Activated T-helper 1 cell treated with anti-CD3 and anti-CD28 coated beads, Interleukin-12 subunit alpha, Interleukin-12 subunit beta, Interleukin-2, Interleukin-4 antibody, amounts not matched to agents 30 ng/mL and 10 ng/mL and 1 ng/mL, durations not matched to agents 14 hours and 24 hours and 36 hours (primary cell): ENCODE data around the gene MAN1B1. TPM values are rescaled to one million over a fixed set of nuclear protein-coding genes. Genes with fewer than 3 reads are reported as not detected.
"Not testable (repeated sequence)": the region's sequence is repeated elsewhere in the genome, so short reads cannot be mapped to it uniquely, and the experiment has no call there.

Experiments used
- DNase-seq: peaks from one replicate; pipeline ENCODE4 v3.0.0; 2021; ENCODE audit warnings: low spot score
- H3K27ac Mint-ChIP-seq: one replicate; pipeline ENCODE4 v1.8.0; 2021; ENCODE audit warnings: mild to moderate bottlenecking, mixed read lengths
- H3K27me3 Mint-ChIP-seq: one replicate; pipeline ENCODE4 v1.8.0; 2022; ENCODE audit warnings: mild to moderate bottlenecking, moderate library complexity, mixed read lengths; ENCODE audit not compliant: insufficient read depth
- H3K36me3 Mint-ChIP-seq: one replicate; pipeline ENCODE4 v1.8.0; 2021; ENCODE audit warnings: low read depth, mixed read lengths
- H3K4me1 Mint-ChIP-seq: one replicate; pipeline ENCODE4 v1.8.0; 2021; ENCODE audit warnings: low read depth, mixed read lengths
- H3K4me3 Mint-ChIP-seq: one replicate; pipeline ENCODE4 v1.8.0; 2021; ENCODE audit warnings: mild to moderate bottlenecking, moderate library complexity, mixed read lengths
- H3K9me3 Mint-ChIP-seq: one replicate; pipeline ENCODE4 v1.8.0; 2021; ENCODE audit warnings: mixed read lengths
- intact Hi-C: fragments of 100-400 bp; cut with micrococcal nuclease; formaldehyde crosslinking; loops from one replicate; pipeline ENCODE4 v1.15.1; 2024
- total RNA-seq: library from RNA; stranded (reverse); gene quantifications from 2 replicates; pipeline ENCODE4 v1.2.3, GENCODE V29; 2022

MAN1B1 gene
- total RNA-seq, 1 donor from 2014 or later = 53.6 TPM

DNA sequence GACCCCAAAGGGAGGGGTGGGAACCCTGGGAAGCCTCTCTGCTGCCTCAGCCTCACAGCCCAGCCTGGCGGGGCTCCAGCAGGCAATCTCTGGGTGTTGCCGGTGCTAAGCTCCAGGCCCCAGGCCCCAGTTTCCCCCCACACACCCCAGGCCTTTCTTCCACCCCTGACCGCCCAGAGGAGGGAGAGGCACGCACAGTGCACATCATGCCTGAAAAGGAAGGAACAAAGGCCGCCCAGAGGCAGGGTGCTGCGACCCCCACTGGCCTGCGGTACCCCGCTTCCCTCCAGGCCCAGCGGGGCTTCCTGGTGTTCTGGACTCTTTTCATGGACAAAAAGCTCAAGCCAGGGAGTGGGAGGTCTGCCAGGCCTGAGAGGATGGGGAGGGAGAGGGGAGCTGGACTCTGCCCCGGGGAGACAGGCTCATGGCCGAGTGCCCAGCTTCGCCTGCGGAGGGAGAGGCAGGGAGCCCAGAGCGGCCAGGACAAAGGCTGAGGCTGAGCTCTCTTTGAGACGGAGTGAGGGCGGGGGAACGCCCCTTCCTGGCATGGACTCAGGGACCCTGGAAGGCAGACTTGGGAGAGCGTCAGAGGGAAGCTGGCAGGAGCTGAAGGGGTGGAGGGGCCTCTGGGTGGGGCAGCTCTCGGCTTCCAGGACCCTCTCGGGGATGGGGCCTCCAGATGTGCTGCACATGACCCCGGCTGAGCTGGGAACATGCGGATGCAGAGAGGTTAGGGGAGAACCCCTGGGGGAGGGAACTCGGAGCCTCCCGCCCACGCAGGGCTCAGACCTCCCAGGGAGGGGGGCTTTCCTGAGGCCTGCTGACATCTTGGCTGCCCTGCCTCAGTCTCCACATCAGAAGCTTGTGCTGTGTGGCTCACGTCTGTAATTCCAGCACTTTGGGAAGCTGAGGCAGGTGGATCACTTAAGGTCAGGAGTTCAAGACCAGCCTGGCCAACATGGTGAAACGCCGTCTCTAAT, 31.1 kb upstream of the MAN1B1 start:
- no peak overlapping the region for H3K27ac Mint-ChIP-seq
- intact Hi-C loops = no loop called here
- no peaks in the 10 kb centered on the region for H3K9me3 Mint-ChIP-seq
- H3K4me3 Mint-ChIP-seq = no peak overlapping the region
- H3K27me3 Mint-ChIP-seq = peaks cover 21% of the 10 kb centered on the region
- no peaks in the 10 kb centered on the region for H3K4me1 Mint-ChIP-seq
- H3K36me3 Mint-ChIP-seq = no peaks in the 10 kb centered on the region
- DNase-seq = no peak

DNA sequence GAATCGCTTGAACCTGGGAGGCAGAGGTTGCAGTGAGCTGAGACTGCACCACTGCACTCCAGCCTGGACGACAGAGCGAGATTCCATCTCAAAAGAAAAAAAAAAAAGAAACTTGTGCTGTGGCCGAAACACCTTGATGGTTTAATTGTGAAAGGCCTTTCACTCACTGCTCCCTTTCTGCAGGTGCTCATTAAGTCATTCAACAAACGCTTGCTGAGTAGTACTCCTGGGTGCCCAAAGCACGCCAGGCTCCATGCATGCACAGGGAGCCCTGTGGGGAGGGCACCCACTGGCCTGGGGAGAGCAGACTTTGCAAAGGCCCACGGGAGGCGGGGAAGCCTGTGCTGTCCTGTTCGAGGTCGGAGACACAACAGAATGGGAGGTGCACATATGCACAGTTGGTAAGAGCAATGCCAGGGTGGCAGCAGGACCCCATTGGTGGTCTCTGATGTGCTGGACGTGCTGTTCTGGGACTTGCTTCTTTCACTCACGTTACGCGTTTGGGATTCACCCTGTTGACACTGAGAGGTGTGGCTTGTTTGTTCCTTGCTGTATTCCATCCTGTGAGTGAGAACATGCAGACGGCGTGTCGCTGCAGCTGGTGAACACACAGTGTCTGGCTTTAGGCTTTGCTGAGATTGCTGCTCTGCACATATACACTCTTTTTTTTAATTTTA, 29.9 kb upstream of the MAN1B1 start:
- H3K9me3 Mint-ChIP-seq = no peaks in the 10 kb centered on the region
- no peak overlapping the region for H3K27ac Mint-ChIP-seq
- H3K27me3 Mint-ChIP-seq = peaks cover 15% of the 10 kb centered on the region
- H3K36me3 Mint-ChIP-seq = no peaks in the 10 kb centered on the region
- H3K4me1 Mint-ChIP-seq = no peaks in the 10 kb centered on the region
- no peak for DNase-seq
- intact Hi-C loops = no loop called here
- no peak overlapping the region for H3K4me3 Mint-ChIP-seq

DNA sequence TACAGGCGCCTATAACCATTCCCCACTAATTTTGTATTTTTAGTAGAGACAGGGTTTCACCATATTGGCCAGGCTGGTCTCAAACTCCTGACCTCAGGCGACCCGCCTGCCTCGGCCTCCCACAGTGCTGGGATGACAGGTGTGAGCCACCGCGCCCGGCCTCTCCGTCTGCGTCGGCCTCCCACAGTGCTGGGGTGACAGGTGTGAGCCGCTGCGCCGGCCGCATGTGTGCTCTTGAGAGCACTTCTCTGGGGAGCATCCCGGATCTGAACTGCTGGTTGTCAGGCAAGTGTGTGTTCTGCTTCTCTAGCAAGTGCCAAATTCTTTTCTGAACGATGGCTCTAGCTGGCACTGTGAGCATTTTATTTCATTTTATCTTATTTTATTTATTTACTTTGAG, 29.2 kb upstream of the MAN1B1 start:
- intact Hi-C loops = no loop called here
- H3K9me3 Mint-ChIP-seq = no peaks in the 10 kb centered on the region
- no peak overlapping the region for H3K4me3 Mint-ChIP-seq
- no peak for DNase-seq
- no peak overlapping the region for H3K27ac Mint-ChIP-seq
- H3K36me3 Mint-ChIP-seq = no peaks in the 10 kb centered on the region
- peaks cover 11% of the 10 kb centered on the region for H3K27me3 Mint-ChIP-seq
- H3K4me1 Mint-ChIP-seq = no peaks in the 10 kb centered on the region

DNA sequence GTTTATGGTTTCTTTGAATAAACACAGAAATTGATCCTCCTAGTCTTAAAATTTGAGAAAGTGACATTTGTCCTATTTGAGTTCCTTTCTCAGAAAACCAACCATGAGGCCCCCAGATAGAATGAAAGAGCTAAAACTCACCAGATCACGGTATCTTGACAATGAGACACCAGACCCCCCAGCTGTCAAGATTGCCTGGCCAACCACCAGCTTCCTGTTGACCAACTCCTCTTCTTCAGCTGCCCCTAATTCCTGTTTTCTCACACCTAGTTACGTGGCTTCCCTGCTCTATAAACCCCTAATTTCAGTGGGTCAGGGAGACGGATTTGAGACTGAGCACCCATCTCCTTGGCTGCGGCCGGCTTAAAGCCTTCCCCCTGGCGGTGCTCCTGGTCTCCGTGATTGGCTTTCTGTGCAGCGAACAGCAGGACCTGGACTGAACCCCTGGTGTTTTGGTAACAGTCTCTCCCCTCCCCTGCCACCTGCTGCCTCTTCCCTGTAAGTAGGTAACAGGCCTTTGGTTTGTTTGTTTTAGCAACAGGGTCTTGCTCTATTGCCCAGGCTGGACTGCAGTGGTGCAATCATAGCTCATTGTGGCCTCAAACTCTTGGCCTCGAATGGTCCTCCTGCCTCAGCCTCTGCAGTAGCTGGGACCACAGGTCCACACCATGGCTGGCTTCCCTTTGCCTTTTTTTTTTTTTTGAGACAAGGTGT, 28.1 kb upstream of the MAN1B1 start:
- H3K27me3 Mint-ChIP-seq = peaks cover 11% of the 10 kb centered on the region
- H3K4me1 Mint-ChIP-seq = no peaks in the 10 kb centered on the region
- H3K36me3 Mint-ChIP-seq = no peaks in the 10 kb centered on the region
- no peak for DNase-seq
- no peaks in the 10 kb centered on the region for H3K9me3 Mint-ChIP-seq
- no peak overlapping the region for H3K27ac Mint-ChIP-seq
- no peak overlapping the region for H3K4me3 Mint-ChIP-seq
- intact Hi-C loops = no loop called here

DNA sequence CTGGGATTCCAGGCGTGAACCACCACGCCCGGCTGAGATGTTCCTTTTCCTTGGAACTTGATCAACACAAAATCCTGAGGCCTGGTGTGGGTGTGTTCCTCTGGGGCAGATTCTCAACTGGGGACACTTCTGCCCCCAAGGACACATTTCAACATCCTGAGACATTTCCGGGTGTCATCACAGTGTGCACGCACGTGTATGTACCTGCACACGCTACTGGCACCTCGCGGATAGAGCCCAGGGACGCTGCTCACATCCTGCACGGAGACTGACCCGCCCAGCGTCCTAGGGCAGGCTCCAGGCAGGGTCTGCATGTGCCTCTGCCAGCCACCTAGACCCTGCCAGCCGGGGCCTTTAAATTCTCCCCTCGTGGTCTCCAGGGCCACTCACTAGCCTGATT, 24.4 kb upstream of the MAN1B1 start:
- H3K27me3 Mint-ChIP-seq = peaks cover 6% of the 10 kb centered on the region
- H3K36me3 Mint-ChIP-seq = no peaks in the 10 kb centered on the region
- no peaks in the 10 kb centered on the region for H3K4me1 Mint-ChIP-seq
- no peak overlapping the region for H3K4me3 Mint-ChIP-seq
- no peaks in the 10 kb centered on the region for H3K9me3 Mint-ChIP-seq
- H3K27ac Mint-ChIP-seq = no peak overlapping the region
- no peak for DNase-seq
- intact Hi-C loops = no loop called here

DNA sequence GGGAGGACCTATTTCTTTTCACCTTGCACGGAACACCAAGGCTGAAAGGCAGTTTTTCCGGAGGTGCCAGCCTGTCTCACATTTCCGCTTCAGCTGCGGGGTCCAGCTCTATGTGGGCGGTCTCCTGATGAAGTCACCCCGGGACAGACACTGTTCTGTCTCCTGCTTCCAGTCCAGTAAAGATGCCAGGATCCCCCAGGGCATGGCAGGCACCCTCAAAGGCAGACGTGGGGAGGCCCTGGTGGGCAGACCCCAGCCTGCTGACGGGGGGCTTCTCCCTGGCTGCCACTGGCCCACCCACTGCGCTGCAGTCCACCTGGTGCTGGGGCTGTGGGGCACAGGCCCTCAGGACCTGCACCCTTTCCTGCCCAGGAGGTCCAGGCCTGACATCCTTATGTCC, 24.0 kb upstream of the MAN1B1 start:
- H3K9me3 Mint-ChIP-seq, H3K27me3 Mint-ChIP-seq, H3K36me3 Mint-ChIP-seq, DNase-seq, H3K4me1 Mint-ChIP-seq, H3K27ac Mint-ChIP-seq, intact Hi-C loops, H3K4me3 Mint-ChIP-seq: not testable (repeated sequence)

DNA sequence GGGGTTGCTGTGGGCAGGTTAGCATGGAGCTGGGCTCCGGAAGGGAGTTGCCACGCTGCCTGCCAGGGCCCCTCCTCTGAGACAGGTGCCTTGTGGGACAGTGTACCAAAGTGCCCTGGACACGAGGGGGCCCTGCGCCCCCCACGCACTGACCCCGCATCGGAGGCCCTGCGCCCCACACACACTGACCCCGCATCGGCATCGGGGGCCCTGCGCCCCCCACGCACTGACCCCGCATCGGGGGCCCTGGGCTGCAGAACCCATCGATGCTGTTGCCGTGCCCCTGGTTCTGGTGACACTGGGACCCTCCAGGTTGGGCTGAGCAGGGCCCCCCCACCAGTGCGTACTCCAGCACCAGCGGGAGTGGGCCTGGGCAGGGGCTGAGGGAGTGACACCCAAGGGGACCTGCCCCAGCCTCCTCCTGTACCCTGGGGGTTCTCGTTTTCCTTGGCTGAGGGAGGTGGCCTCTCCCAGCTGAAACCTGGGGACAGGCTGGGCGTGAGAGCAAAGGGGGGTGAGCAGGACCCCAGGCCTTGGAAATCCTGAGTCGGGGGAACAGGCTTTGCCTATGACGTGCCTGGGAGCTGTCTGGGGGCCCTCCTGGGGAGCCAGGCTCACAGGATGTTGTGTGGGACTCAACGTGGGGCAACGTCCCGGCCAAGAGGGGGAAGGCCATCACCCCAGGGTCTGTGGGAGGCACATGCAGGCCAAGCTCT, 23.3 kb upstream of the MAN1B1 start:
- Mint-ChIP-seq H3K4me3 (no peak overlapping the region), H3K27me3 (peaks cover 9% of the 10 kb centered on the region), H3K36me3 (peaks cover 4% of the 10 kb centered on the region), H3K4me1 (peaks cover 7% of the 10 kb centered on the region), H3K9me3 (no peaks in the 10 kb centered on the region), H3K27ac (no peak overlapping the region)
- DNase-seq = no peak
- intact Hi-C loops = loop anchor here (1.0 kb wide), 1 partner anchor 10 kb away; no protein-coding TSS in a partner anchor

DNA sequence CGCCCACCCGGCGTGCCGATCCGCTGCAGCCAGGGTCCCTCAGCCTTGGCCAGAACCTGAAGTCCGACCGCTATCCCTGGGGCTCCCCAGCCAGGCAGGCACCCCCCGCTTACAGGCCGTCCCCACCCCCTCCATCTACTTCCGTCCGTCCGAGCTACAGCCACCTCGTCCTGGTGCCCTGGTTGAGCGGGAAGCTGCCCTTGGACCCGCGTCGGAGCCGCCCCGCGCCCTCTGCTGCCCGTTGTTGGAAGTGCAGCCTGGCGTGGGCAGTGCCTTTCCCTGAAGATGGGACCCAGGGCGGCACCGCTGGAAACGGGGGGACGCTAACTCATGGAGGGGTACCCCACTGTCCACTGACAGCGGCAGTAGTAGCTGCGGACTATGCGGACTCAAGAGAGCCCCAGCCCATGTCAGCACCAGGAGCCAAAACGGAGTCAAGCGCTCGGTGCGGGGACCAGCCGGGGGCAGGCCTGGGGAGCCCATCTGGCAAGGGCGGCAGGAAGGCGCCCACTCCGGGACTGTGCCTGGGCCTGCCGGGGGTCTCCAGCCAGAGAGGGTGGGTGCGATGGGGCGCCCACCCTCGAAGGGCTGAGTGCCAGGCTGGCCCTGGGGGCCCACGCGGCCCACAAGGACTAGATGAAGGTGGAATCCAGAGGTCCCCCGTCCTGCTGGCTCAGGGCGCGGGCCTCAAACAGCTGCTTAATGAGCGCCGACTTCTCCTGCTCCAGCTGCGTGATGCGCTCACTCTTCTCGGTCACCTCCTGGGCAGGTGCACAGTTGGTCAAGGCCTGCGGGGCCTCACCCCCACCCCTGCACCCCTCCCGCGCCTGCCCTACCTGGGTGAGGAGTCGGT, 22.5 kb upstream of the MAN1B1 start:
- H3K27me3 Mint-ChIP-seq = peaks cover 6% of the 10 kb centered on the region
- H3K27ac Mint-ChIP-seq = no peak overlapping the region
- DNase-seq = peak; percentile 48
- no peak overlapping the region for H3K4me3 Mint-ChIP-seq
- no peaks in the 10 kb centered on the region for H3K9me3 Mint-ChIP-seq
- H3K4me1 Mint-ChIP-seq = peaks cover 7% of the 10 kb centered on the region
- intact Hi-C loops = loop anchor here (1.0 kb wide), 1 partner anchor 11 kb away; no protein-coding TSS in a partner anchor
- peaks cover 4% of the 10 kb centered on the region for H3K36me3 Mint-ChIP-seq

DNA sequence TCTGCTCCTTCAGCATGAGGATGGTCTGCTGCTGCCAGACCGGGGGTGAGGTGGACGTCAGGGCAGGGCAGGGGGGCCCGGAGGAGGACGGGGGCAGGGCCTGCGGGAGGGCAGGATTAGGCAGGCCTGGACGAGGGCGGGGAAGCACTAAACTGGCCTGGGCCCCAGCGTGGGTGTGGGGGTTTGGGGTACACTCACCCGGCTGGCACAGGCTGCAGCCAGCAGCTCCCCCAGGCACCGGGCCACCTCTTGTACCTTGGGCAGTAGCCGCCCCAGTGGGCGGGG, 22.0 kb upstream of the MAN1B1 start:
- H3K27ac Mint-ChIP-seq = no peak overlapping the region
- no peak for DNase-seq
- intact Hi-C loops = loop anchor here (1.0 kb wide), 1 partner anchor 12 kb away; no protein-coding TSS in a partner anchor
- peaks cover 6% of the 10 kb centered on the region for H3K27me3 Mint-ChIP-seq
- peaks cover 7% of the 10 kb centered on the region for H3K4me1 Mint-ChIP-seq
- no peak overlapping the region for H3K4me3 Mint-ChIP-seq
- H3K9me3 Mint-ChIP-seq = no peaks in the 10 kb centered on the region
- H3K36me3 Mint-ChIP-seq = peaks cover 4% of the 10 kb centered on the region

DNA sequence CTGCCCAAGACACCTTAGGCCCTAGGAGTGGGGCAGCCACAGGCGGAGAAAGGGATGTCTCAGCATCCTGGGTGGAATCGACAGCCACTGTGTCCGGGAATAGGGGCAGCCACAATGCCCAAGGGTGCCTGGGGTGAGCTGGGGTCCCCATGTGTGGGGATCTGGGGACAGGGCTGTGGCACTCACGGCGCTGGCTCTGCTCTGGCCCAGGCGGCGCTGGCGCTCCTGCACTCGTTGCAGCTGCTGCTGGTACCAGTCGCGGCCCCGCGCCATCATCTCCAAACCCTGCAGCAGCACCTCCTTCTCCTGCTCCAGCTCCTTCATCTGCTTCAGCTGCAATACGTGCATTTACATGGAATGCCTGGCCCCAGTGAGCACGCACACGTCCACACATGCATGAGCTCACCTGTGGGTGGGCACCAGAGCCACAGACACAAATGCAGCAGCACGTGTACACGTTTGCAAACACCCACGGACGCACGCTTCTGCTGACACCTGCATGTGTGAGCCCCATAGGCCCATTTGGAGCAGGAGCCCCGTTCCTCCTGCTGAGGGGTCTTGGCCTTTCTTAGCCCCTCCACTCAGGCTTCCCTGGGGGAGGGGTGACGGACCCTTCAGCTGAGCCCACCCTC, 21.3 kb upstream of the MAN1B1 start:
- no peak overlapping the region for H3K4me3 Mint-ChIP-seq
- peaks cover 3% of the 10 kb centered on the region for H3K27me3 Mint-ChIP-seq
- H3K4me1 Mint-ChIP-seq = peaks cover 7% of the 10 kb centered on the region
- H3K9me3 Mint-ChIP-seq = no peaks in the 10 kb centered on the region
- intact Hi-C loops = no loop called here
- no peak for DNase-seq
- peaks cover 4% of the 10 kb centered on the region for H3K36me3 Mint-ChIP-seq
- no peak overlapping the region for H3K27ac Mint-ChIP-seq

DNA sequence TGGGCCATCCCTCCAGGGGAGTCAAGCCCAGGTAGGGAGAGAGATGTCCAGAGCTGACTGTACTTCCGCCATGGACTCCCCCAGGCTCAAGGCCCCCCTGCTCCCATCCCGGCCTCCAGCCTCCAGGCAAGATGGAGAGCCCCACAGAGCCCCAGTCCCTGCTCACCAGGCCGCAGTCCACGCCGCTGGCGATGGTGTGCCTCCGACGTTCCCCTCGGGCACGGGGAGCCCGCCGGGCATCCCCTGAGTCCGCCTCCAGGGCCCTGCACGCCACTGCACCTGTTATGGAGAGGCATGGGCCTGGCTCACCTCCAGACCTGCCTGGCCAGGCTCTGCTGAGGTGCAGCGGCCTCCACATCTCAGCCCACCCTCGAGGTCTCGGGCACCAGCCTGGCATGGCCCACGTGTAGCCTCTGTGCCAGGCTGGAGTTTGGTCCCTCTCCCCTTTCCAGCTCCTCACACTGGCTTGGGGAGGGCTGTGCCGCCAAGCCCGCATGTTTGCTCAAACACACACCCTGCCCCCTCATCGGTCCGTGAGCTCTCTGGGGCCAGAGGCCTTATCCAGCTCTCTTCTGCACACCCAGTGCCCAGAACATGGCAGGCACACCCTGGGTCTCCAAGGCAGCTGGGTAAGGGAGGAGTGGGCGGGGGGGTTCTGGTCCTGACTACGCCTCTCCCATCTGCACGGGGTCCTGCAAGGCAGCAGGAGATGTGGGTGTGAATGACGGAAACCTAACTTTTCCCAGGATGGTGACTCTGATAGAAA, 20.5 kb upstream of the MAN1B1 start:
- Mint-ChIP-seq H3K27ac (no peak overlapping the region), H3K36me3 (peaks cover 4% of the 10 kb centered on the region), H3K4me1 (peaks cover 13% of the 10 kb centered on the region), H3K27me3 (peaks cover 3% of the 10 kb centered on the region), H3K4me3 (no peak overlapping the region), H3K9me3 (no peaks in the 10 kb centered on the region)
- no peak for DNase-seq
- intact Hi-C loops = loop anchor here (2.0 kb wide), 1 partner anchor 37 kb away; the partner anchor contains the start of gene ABCA2
